A673 (cell line): Measurements from ENCODE around the gene HTR5A. TPM values are rescaled to one million over a fixed set of nuclear protein-coding genes. Genes with fewer than 3 reads are reported as not detected.

Experiments
- BruUV-seq: library from RNA; stranded (reverse); fragments of 400-500 nt; replicated peaks from 2 replicates; lab custom pipeline; 2021; lab: Mats Ljungman, UMichigan
- CTCF ChIA-PET: fragments of 300-600 bp; sonication (Branson Sonifier 250); formaldehyde crosslinking; loops from one replicate; lab custom pipeline; 2022; ENCODE audit warnings: antibody characterized with exemption; lab: Charles Lee
- POLR2A ChIA-PET: fragments of 300-600 bp; sonication (Branson Sonifier 250); formaldehyde crosslinking; loops from one replicate; lab custom pipeline; 2022; ENCODE audit warnings: antibody characterized with exemption; ENCODE audit not compliant: low non-redundant PET; lab: Charles Lee
- DNase-seq: peaks from one replicate; pipeline ENCODE4 v3.0.0-alpha.2; 2015; ENCODE audit warnings: low spot score
- H3K27ac ChIP-seq: fragments of 200-600 bp; sonication (generic); 2 replicates; pipeline ENCODE4 v1.5.1; 2016; ENCODE audit warnings: mixed run types, low read depth, mild to moderate bottlenecking, mixed read lengths, antibody characterized with exemption, low read length; ENCODE audit not compliant: poor library complexity, severe bottlenecking
- H3K27me3 ChIP-seq: fragments of 200-600 bp; sonication (generic); replicated peaks from 2 replicates; pipeline ENCODE4 v1.6.1; 2017; ENCODE audit warnings: mixed run types, low read depth, mild to moderate bottlenecking, mixed read lengths, antibody characterized with exemption, low read length; ENCODE audit not compliant: insufficient read depth, poor library complexity
- H3K36me3 ChIP-seq: fragments of 200-600 bp; sonication (generic); 2 replicates; pipeline ENCODE4 v1.6.1; 2016; ENCODE audit warnings: mixed run types, mild to moderate bottlenecking, mixed read lengths, antibody characterized with exemption, low read length; ENCODE audit not compliant: insufficient read depth, poor library complexity, severe bottlenecking
- H3K4me1 ChIP-seq: fragments of 200-600 bp; sonication (generic); 2 replicates; pipeline ENCODE4 v1.6.1; 2017; ENCODE audit warnings: mixed run types, mild to moderate bottlenecking, mixed read lengths, antibody characterized with exemption, low read length; ENCODE audit not compliant: insufficient read depth, poor library complexity, severe bottlenecking
- H3K4me3 ChIP-seq: fragments of 200-600 bp; sonication (generic); 2 replicates; pipeline ENCODE4 v1.5.1; 2016; ENCODE audit warnings: low read depth, mixed run types, mild to moderate bottlenecking, mixed read lengths, low read length; ENCODE audit not compliant: poor library complexity, severe bottlenecking
- H3K9me3 ChIP-seq: fragments of 200-600 bp; sonication (generic); 2 replicates; pipeline ENCODE4 v1.6.1; 2016; ENCODE audit warnings: mixed run types, low read depth, mild to moderate bottlenecking, mixed read lengths, antibody characterized with exemption, low read length; ENCODE audit not compliant: poor library complexity, severe bottlenecking
- CTCF ChIP-seq: fragments of 300-800, 200-600 bp; sonication (generic); conservative IDR thresholded peaks from 2 replicates; pipeline ENCODE4 v1.5.1; 2017; ENCODE audit warnings: low read depth, mild to moderate bottlenecking, antibody characterized with exemption, low read length, moderate library complexity, mixed read lengths
- EZH2 ChIP-seq: fragments of 200-600 bp; sonication (generic); IDR thresholded peaks from 2 replicates; pipeline ENCODE4 v1.6.1; 2017; ENCODE audit warnings: borderline replicate concordance, low read depth, mild to moderate bottlenecking, mixed read lengths, antibody characterized with exemption, low read length; ENCODE audit not compliant: poor library complexity, severe bottlenecking
- intact Hi-C: fragments of 100-400 bp; cut with micrococcal nuclease; formaldehyde crosslinking; loops from one replicate; pipeline ENCODE4 v1.10.0; 2022; ENCODE audit not compliant: unreplicated experiment
- total RNA-seq: library from RNA; stranded (reverse); gene quantifications from 2 replicates; pipeline ENCODE4 v1.2.3, GENCODE V29; 2021

The HTR5A gene
- total RNA-seq, 1 experiment from 2014 or later, result not detected

GRCh38 chr7:155129789-155130188 lies 59.7 kb downstream of the HTR5A start:
- BruUV-seq, result no TSS peak
- H3K4me3 ChIP-seq, result no peak overlapping the region
- ChIA-PET CTCF (no interaction called here), POLR2A (no interaction called here)
- H3K27me3 ChIP-seq, result peaks cover 10% of the 10 kb centered on the region
- no peaks in the 10 kb centered on the region for H3K9me3 ChIP-seq
- intact Hi-C loops, result no loop called here
- H3K36me3 ChIP-seq, result no peaks in the 10 kb centered on the region
- H3K4me1 ChIP-seq, result no peaks in the 10 kb centered on the region
- TF ChIP-seq CTCF, result no peak
- no peak for TF ChIP-seq EZH2
- no peak for DNase-seq
- H3K27ac ChIP-seq, result no peak overlapping the region

- H3K9me3 ChIP-seq, result no peaks in the 10 kb centered on the region
- H3K4me1 ChIP-seq, result no peaks in the 10 kb centered on the region
- intact Hi-C loops, result no loop called here
- POLR2A ChIA-PET, result no interaction called here
- no peak for DNase-seq
- H3K27ac ChIP-seq, result no peak overlapping the region
- H3K36me3 ChIP-seq, result no peaks in the 10 kb centered on the region
- no peak overlapping the region for H3K4me3 ChIP-seq
- TF ChIP-seq EZH2, result no peak
- TF ChIP-seq CTCF, result no peak
- BruUV-seq, result no TSS peak
- H3K27me3 ChIP-seq, result peaks cover 8% of the 10 kb centered on the region
- CTCF ChIA-PET, result no interaction called here
These were observed 60.4 kb downstream of the HTR5A start for GRCh38 chr7:155130493-155130892.

- Histone ChIP-seq H3K4me3 (no peak overlapping the region), H3K27ac (no peak overlapping the region), H3K9me3 (no peaks in the 10 kb centered on the region), H3K4me1 (no peaks in the 10 kb centered on the region), H3K27me3 (peaks cover 13% of the 10 kb centered on the region), H3K36me3 (no peaks in the 10 kb centered on the region)
- TF ChIP-seq EZH2 (no peak), CTCF (no peak)
- ChIA-PET CTCF (no interaction called here), POLR2A (no interaction called here)
- no peak for DNase-seq
- no TSS peak for BruUV-seq
- intact Hi-C loops, result no loop called here
These were observed 61.0 kb downstream of the HTR5A start for GRCh38 chr7:155131090-155131489.
